Muscle of leg (tissue), 11 donors: Measurements from ENCODE around the gene SH3PXD2B. TPM values are rescaled to one million over a fixed set of nuclear protein-coding genes. Genes with fewer than 3 reads are reported as not detected.

Experiments
- DNase-seq: peaks from one replicate; pipeline ENCODE4 v3.0.0; 2013
- H3K27ac ChIP-seq: one replicate; pipeline ENCODE4 v1.5.1; 2013; ENCODE audit warnings: mild to moderate bottlenecking, low read length, control low read depth
- H3K27me3 ChIP-seq: one replicate; pipeline ENCODE4 v1.6.1; 2013; ENCODE audit warnings: low read length; ENCODE audit not compliant: control insufficient read depth, insufficient read depth
- H3K36me3 ChIP-seq: one replicate; pipeline ENCODE4 v1.6.1; 2013; ENCODE audit warnings: low read length; ENCODE audit not compliant: control insufficient read depth, insufficient read depth
- H3K4me1 ChIP-seq: one replicate; pipeline ENCODE4 v1.6.1; 2013; ENCODE audit warnings: low read length; ENCODE audit not compliant: control insufficient read depth, insufficient read depth
- H3K4me3 ChIP-seq: one replicate; pipeline ENCODE4 v1.5.1; 2013; ENCODE audit warnings: low read length, control low read depth
- H3K9me3 ChIP-seq: replicated peaks from 2 replicates; pipeline ENCODE4 v1.6.1; 2013; ENCODE audit warnings: low read depth, low read length; ENCODE audit not compliant: control insufficient read depth
- WGBS: methylation state at CpG from one replicate; pipeline ENCODE4 v1.1.5; 2013; ENCODE audit warnings: missing lambda C conversion rate; ENCODE audit not compliant: insufficient coverage; 5-methylcytosine and 5-hydroxymethylcytosine counted together
- polyA plus RNA-seq, 8 donors: library from polyadenylated mRNA; unstranded; fragments of 120-200 nt; gene quantifications; one replicate each; pipeline versions ENCODE4 v1.2.1 to v1.2.3, GENCODE V29; 2013; ENCODE audit warnings: inconsistent platforms in 1 of 8, low replicate concordance in 1 of 8; ENCODE audit not compliant: insufficient read length in 8 of 8, insufficient read depth in 1 of 8
- total RNA-seq: library from RNA; stranded (reverse); fragments of 120-200 nt; gene quantifications from one replicate; pipeline ENCODE4 v1.2.4, GENCODE V29; 2013

Gene SH3PXD2B
- total and polyA plus RNA-seq, 9 donors = 19.2 to 60.9 (median 36.1) TPM

DNA sequence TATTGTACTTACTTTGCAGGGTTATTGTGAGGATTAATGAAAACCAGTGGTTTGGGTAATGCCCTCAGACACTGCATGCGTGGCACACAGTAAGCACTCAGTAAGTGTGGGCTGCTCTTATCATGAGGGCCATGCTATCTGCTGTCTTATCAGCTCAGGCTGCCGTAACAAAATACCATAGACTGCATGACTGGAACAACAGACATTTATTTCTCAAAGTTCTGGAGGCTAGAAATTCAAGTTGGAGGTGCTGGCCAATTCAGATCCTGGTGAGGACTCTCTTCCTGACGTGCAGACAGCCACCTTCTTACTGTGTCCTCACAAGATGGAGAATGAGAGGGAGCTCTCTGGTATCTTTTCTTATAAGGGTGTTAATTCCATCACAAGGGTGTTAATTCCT, 23.9 kb upstream of the SH3PXD2B start:
- Histone ChIP-seq H3K27me3 (no peaks in the 10 kb centered on the region), H3K27ac (no peak overlapping the region), H3K4me1 (peaks cover 8% of the 10 kb centered on the region), H3K4me3 (no peak overlapping the region), H3K9me3 (no peaks in the 10 kb centered on the region), H3K36me3 (no peaks in the 10 kb centered on the region)
- DNase-seq = no peak
- 89% methylated on average over 1 of the region's 3 CpGs for WGBS

DNA sequence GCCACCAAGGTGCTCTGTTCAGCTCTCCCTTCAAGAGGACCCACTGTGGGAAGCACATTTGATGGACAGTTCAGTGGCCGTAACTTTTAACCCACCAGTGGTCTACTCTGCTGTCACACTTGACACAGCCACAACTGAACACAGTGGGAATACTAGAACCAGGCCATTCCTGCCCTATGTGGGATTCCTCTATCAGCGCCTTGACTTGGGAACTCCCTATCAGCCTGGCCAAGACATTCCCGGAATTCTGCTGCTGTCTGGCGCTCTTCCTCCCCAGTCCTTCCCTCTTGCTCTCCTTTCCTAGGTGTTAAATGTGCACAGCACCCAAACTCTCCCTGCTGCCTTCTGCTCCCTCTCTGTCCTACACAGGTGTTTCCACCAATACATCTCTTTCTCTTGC, 23.1 kb upstream of the SH3PXD2B start:
- DNase-seq = no peak
- Histone ChIP-seq H3K9me3 (no peaks in the 10 kb centered on the region), H3K36me3 (no peaks in the 10 kb centered on the region), H3K4me1 (peaks cover 8% of the 10 kb centered on the region), H3K4me3 (no peak overlapping the region), H3K27me3 (no peaks in the 10 kb centered on the region), H3K27ac (no peak overlapping the region)
- 61% methylated on average over 4 of the region's 4 CpGs for WGBS

DNA sequence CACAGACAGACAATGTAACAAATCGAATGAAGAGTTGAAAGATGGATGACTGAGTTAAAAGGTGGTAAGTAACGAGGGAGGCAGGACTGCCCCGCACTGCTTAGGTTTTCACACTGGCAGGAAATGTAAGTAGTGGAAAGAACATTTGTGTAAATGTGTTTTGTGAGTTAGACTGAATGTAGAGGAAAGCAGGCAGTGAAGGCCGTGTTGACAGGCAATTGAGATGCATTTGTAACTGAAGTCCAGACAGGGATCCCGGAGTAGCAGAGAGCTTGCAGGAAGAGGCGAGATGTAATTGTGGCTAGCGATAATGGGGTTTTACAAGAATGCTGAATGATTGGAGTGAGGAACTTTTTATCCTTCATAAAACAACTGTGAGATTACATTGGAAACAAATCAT, 20.0 kb upstream of the SH3PXD2B start:
- no peaks in the 10 kb centered on the region for H3K27me3 ChIP-seq
- peaks cover 3% of the 10 kb centered on the region for H3K4me1 ChIP-seq
- DNase-seq = no peak
- no peak overlapping the region for H3K27ac ChIP-seq
- WGBS = 60% methylated on average over 5 of the region's 7 CpGs
- H3K9me3 ChIP-seq = no peaks in the 10 kb centered on the region
- H3K4me3 ChIP-seq = no peak overlapping the region
- no peaks in the 10 kb centered on the region for H3K36me3 ChIP-seq

DNA sequence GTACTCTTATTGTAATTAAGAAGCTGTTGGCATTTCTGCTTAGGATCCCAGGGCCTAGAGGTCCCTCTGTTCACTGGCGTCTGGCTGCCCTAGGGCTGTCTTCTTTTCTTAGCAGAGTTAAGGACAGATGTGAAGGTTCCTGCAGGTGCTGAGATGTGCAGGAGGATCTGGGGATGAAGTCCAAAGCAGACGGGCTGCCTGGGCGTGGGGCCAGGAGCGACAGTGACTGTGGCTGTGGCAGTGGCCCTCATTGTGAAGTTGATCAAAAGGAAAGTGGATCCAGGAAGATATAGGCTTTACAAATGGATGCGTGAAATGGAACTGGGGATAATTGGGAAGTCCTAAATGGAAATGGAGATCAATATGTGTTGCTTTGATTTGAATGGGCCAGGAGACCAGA, 19.1 kb upstream of the SH3PXD2B start:
- Histone ChIP-seq H3K4me1 (no peaks in the 10 kb centered on the region), H3K9me3 (no peaks in the 10 kb centered on the region), H3K4me3 (no peak overlapping the region), H3K36me3 (no peaks in the 10 kb centered on the region), H3K27ac (no peak overlapping the region), H3K27me3 (no peaks in the 10 kb centered on the region)
- WGBS = 59% methylated on average over 5 of the region's 5 CpGs
- no peak for DNase-seq

DNA sequence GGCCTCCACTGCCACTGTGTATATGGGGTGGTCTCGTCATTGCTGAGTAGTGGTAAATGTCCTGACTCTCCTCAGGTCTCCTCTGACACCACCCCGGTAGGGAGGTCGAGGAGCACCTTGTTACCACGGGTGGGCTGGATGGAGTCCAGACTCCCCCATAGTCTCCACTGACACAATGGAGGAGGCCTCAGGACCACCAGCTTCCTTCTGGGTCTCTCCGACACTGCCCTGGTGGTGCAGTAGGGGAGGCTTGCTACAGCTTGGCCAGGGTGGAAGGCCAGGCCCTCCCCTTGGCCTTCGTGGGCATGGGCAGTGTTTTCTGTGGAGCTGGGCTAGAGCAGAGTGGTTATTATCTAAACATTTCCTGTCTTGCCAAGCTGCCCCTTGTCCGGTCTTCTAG, 15.4 kb upstream of the SH3PXD2B start:
- no peaks in the 10 kb centered on the region for H3K27me3 ChIP-seq
- no peaks in the 10 kb centered on the region for H3K36me3 ChIP-seq
- no peak for DNase-seq
- no peak overlapping the region for H3K27ac ChIP-seq
- WGBS = 0% methylated on average over 1 of the region's 7 CpGs
- H3K4me1 ChIP-seq = no peaks in the 10 kb centered on the region
- H3K4me3 ChIP-seq = no peak overlapping the region
- no peaks in the 10 kb centered on the region for H3K9me3 ChIP-seq

DNA sequence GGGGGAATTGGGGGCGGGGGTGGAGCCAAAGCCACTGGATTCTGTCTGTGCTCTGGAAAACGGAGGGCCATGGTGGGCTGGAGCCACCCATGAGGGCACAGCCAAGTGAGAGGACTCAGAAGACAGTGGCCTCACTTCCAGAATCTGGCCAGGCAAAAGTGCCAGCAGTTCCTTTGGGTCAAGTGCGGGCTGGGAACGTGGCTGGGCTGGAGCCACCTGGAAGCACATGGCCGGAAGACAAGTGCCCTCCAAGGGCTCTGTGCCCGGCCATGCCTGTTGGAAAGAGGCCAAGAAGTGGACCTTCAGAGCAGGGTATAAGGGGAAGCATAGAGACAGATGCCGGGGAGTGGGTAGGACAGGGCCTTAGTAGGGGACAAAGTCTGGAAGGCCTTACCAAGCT, 11.7 kb upstream of the SH3PXD2B start:
- Histone ChIP-seq H3K4me3 (no peak overlapping the region), H3K36me3 (no peaks in the 10 kb centered on the region), H3K9me3 (peaks cover 12% of the 10 kb centered on the region), H3K4me1 (no peaks in the 10 kb centered on the region), H3K27ac (no peak overlapping the region), H3K27me3 (no peaks in the 10 kb centered on the region)
- no peak for DNase-seq
- 75% methylated on average over 7 of the region's 7 CpGs for WGBS

DNA sequence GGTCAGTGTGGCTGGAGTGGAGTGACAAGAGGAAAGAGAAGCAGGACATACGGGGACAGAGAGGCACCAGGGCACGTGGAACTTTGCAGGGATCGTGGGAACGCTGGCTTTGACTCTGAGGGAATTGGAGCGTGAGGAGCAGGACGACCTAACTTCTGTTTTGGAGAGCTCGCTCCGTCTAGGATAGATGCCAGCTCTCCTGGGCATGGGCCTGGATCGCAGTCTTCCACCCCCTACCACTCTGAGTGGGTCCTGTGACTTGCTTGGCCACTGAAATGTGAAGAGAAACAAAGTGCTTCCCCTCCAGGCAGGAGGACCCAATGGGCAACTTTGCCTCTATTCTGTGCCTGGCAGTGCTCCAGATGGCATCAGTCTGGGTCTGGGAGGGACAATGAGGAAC, 8.7 kb upstream of the SH3PXD2B start:
- Histone ChIP-seq H3K27me3 (no peaks in the 10 kb centered on the region), H3K27ac (no peak overlapping the region), H3K9me3 (peaks cover 12% of the 10 kb centered on the region), H3K4me1 (peaks cover 10% of the 10 kb centered on the region), H3K4me3 (no peak overlapping the region), H3K36me3 (no peaks in the 10 kb centered on the region)
- 88% methylated on average over 6 of the region's 9 CpGs for WGBS
- no peak for DNase-seq

DNA sequence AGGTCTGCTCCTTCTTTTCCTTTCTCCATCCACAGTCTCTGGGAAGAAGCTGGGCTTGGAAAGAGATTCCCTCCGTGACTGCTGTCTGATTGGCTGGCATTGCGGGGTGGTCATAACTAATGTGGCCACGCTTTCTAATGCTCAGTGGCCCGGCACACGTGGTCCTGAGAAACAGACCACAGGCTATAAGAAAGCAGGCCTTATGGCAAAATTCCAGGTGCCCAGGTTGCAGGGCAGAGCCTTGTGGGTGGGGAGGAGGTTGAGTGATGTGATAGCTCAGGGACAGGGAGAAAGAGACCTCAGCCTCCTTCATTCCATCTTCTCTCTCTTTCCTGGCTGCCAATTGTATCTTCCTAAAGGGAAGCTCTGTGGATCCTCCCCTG, 5.4 kb upstream of the SH3PXD2B start:
- 100% methylated on average over 3 of the region's 5 CpGs for WGBS
- peaks cover 24% of the 10 kb centered on the region for H3K4me1 ChIP-seq
- no peak for DNase-seq

DNA sequence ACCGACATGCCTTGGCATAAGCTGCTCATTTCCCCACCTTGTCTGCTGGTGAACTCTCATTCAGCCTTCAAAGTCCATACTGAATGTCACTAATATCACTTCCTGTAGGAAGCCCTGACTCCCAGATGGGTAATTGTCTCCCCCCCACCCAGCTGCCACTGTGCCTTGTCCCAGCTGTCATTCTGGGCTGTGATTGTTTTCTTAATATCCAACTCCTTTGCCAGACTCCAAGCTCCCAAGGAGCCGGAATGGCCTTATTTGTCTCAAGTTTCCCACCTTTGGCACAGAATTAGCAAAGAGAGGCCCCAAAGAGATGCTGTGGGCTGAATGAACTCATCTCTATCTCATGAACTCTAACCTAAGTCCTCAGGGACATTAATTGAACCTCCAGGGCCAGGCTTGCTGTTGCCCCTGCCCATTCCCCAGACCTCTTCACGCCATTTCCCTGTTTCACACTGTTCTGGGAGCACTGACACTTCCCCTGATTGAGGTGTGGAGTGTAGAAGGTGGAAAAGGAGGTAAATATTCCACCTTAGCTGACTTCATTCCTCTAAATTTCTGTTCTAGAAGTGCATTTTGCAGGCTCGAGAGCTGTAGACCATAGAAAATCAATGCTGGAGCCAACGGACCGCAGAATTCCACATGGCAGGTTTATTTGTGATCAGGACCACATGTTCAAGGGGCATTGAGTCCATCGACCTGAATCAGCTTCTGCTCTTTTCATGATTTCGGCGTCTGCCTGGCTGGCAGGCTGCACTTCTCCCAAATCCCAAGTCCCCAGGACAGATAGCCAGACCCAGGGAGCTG, 4.9 kb upstream of the SH3PXD2B start:
- no peak for DNase-seq
- H3K9me3 ChIP-seq = peaks cover 10% of the 10 kb centered on the region

More for the DNA sequence above, 5.4 kb upstream of the SH3PXD2B start:
- no peaks in the 10 kb centered on the region for H3K36me3 ChIP-seq
- no peak overlapping the region for H3K27ac ChIP-seq
- H3K9me3 ChIP-seq = peaks cover 12% of the 10 kb centered on the region
- H3K4me3 ChIP-seq = no peak overlapping the region
- H3K27me3 ChIP-seq = no peaks in the 10 kb centered on the region

DNA sequence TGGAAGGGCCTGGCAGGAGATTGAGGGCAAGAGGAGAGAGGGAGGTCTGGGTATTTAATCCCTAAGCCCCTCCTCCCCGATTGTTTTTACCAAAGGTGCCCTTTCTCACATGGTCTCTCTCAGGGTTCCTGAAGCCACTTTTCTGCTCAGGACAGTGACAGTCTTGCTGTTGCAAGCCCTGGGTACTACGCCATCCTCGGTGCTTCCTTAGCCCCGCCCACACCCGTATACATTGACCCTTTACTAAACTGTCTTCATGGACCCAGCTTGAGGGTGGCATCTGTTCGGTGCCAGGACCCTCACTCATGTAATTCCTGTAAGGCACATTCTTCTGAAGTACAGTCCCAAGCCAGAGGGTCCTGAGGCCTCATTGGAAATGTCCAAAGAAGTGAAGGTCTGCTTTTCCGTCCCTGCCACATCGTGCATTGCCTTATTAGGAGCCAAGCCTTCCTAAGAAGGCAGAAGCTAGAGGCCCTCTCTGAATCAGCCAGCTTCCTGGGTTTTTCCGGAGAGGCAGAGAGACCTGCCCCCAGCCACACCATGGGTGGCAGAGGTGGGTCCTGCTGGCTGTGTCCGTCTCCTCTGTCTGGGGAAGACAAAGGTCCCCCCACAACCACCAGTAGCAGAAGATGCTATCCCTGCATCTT, 1.9 kb upstream of the SH3PXD2B start:
- Histone ChIP-seq H3K4me3 (no peak overlapping the region), H3K27me3 (no peaks in the 10 kb centered on the region), H3K36me3 (peaks cover 4% of the 10 kb centered on the region), H3K27ac (peak overlapping the region; percentile 60), H3K9me3 (no peaks in the 10 kb centered on the region), H3K4me1 (peaks cover 48% of the 10 kb centered on the region)
- 47% methylated on average over 6 of the region's 10 CpGs for WGBS
- no peak for DNase-seq

More for the DNA sequence above, 4.9 kb upstream of the SH3PXD2B start:
- 37% methylated on average over 8 of the region's 9 CpGs for WGBS
- Histone ChIP-seq H3K27ac (no peak overlapping the region), H3K36me3 (no peaks in the 10 kb centered on the region), H3K4me3 (no peak overlapping the region), H3K27me3 (no peaks in the 10 kb centered on the region), H3K4me1 (peaks cover 26% of the 10 kb centered on the region)
